ENCODE data around the gene FADS6.

DNA sequence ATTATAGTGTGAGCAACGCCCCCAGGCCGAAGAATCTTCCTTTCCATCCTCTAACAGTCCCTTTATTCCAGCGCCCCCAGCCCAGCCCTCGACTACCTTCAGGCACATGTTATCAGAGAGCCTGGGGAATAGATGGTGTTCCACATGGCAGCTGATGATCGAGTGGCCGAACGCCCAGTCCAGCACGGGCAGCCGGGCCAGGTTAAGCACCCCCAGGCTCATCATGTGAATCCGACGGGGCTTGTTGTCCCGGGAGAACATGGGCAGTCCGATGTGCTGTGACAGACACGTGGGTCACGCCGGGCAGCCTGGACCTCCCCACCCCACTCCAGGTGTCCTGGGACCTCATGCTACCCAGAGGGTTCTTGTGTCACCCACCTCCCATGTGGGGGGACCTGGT, 14.1 kb downstream of the FADS6 start:
- TF ChIP-seq, protein P1, sequence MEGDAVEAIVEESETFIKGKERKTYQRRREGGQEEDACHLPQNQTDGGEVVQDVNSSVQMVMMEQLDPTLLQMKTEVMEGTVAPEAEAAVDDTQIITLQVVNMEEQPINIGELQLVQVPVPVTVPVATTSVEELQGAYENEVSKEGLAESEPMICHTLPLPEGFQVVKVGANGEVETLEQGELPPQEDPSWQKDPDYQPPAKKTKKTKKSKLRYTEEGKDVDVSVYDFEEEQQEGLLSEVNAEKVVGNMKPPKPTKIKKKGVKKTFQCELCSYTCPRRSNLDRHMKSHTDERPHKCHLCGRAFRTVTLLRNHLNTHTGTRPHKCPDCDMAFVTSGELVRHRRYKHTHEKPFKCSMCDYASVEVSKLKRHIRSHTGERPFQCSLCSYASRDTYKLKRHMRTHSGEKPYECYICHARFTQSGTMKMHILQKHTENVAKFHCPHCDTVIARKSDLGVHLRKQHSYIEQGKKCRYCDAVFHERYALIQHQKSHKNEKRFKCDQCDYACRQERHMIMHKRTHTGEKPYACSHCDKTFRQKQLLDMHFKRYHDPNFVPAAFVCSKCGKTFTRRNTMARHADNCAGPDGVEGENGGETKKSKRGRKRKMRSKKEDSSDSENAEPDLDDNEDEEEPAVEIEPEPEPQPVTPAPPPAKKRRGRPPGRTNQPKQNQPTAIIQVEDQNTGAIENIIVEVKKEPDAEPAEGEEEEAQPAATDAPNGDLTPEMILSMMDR (IDR thresholded peaks at IDR 0.05; ENCODE audit: low read depth, low read length): no peak
- TF ChIP-seq EZH2phosphoT487 (IDR thresholded peaks at IDR 0.05; ENCODE audit: low read depth): no peak
